Stimulated activated CD8-positive, alpha-beta memory T cell treated with anti-CD3 and anti-CD28 coated beads, Interleukin-2, amount 100 ng/mL, for 48 hours (primary cell): ENCODE data around the gene SLC38A8.

ENCODE experiments used
- DNase-seq, 2 donors: peaks; one replicate each; pipeline ENCODE4 v3.0.0-alpha.2; 2020; ENCODE audit warnings: low read depth in 2 of 2

Gene SLC38A8

GRCh38 chr16:84000989-84001642 lies 41.5 kb downstream of the SLC38A8 start:
- DNase-seq, result no peak

GRCh38 chr16:83998091-83998490 lies 44.5 kb downstream of the SLC38A8 start:
- no peak for DNase-seq

GRCh38 chr16:83996481-83997252 lies 45.9 kb downstream of the SLC38A8 start:
- DNase-seq, result no peak

GRCh38 chr16:83995754-83996153 lies 46.8 kb downstream of the SLC38A8 start:
- no peak for DNase-seq

- no peak for DNase-seq
Measured at GRCh38 chr16:83994703-83995102, 47.9 kb downstream of the SLC38A8 start.

- no peak for DNase-seq
Measured at GRCh38 chr16:83994087-83994486, 48.5 kb downstream of the SLC38A8 start.

- no peak for DNase-seq
Measured at GRCh38 chr16:83992624-83993023, 50.0 kb downstream of the SLC38A8 start.

GRCh38 chr16:83990492-83990891 lies 52.1 kb downstream of the SLC38A8 start:
- DNase-seq, result no peak

GRCh38 chr16:83989300-83989699 lies 53.3 kb downstream of the SLC38A8 start:
- DNase-seq, result no peak

GRCh38 chr16:83983491-83983890 lies 59.1 kb downstream of the SLC38A8 start:
- no peak for DNase-seq

- no peak for DNase-seq
Measured at GRCh38 chr16:83981799-83982198, 60.8 kb downstream of the SLC38A8 start.

- DNase-seq, result no peak
Measured at GRCh38 chr16:83980794-83981193, 61.8 kb downstream of the SLC38A8 start.

GRCh38 chr16:83979441-83979840 lies 63.2 kb downstream of the SLC38A8 start:
- no peak for DNase-seq

- no peak for DNase-seq
Measured at GRCh38 chr16:83978401-83978904, 64.1 kb downstream of the SLC38A8 start.

- DNase-seq, result no peak
Measured at GRCh38 chr16:83977056-83977815, 65.4 kb downstream of the SLC38A8 start.

- no peak for DNase-seq
Measured at GRCh38 chr16:83975590-83976260, 66.9 kb downstream of the SLC38A8 start.

- no peak for DNase-seq
Measured at GRCh38 chr16:83974475-83974874, 68.1 kb downstream of the SLC38A8 start.

- DNase-seq, result no peak
Measured at GRCh38 chr16:83973581-83974385, 68.8 kb downstream of the SLC38A8 start.

- DNase-seq, result no peak
Measured at GRCh38 chr16:83973077-83973476, 69.5 kb downstream of the SLC38A8 start.

- no peak for DNase-seq
Measured at GRCh38 chr16:83972256-83973008, 70.2 kb downstream of the SLC38A8 start.
